A549 treated with CORT108297 at 1 μM for 4 hours (cell line): ENCODE results near the gene TBPL2. TPM values are rescaled to one million over a fixed set of nuclear protein-coding genes. Genes with fewer than 3 reads are reported as not detected.

Experiments used
- total RNA-seq: library from RNA; stranded (reverse); fragments of 200-300 nt; extraction: Qiagen RNA extraction; gene quantifications from 5 replicates; pipeline ENCODE4 v1.2.3, GENCODE V29; 2022

The TBPL2 gene
- not detected in 5 replicates for total RNA-seq

DNA sequence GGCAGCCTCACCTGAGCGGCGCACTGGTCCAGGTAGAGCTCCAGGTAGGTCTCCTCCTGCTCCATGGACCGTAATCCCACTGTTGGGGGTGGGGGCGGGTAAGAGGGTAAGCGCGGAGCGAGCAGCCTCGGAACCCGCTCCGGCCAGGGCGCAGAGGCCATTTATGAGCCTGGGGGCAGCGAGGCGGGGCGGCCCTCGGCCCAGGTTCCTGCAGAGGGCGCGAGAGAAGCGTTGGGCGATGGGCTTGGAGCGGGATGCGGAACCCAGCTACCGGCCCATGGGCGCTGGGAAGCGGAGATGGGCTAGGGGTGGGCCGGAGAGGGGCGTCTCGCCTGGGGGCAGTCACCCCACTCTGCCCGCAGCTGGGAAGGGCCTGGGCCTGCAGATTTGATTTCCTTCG, at the start of gene TBPL2:
Gene TBPL2, minus strand, starts transcription at position 232 of the 400 bp plus-strand sequence. Its CDS starts 167 bp downstream, at position 65.

DNA sequence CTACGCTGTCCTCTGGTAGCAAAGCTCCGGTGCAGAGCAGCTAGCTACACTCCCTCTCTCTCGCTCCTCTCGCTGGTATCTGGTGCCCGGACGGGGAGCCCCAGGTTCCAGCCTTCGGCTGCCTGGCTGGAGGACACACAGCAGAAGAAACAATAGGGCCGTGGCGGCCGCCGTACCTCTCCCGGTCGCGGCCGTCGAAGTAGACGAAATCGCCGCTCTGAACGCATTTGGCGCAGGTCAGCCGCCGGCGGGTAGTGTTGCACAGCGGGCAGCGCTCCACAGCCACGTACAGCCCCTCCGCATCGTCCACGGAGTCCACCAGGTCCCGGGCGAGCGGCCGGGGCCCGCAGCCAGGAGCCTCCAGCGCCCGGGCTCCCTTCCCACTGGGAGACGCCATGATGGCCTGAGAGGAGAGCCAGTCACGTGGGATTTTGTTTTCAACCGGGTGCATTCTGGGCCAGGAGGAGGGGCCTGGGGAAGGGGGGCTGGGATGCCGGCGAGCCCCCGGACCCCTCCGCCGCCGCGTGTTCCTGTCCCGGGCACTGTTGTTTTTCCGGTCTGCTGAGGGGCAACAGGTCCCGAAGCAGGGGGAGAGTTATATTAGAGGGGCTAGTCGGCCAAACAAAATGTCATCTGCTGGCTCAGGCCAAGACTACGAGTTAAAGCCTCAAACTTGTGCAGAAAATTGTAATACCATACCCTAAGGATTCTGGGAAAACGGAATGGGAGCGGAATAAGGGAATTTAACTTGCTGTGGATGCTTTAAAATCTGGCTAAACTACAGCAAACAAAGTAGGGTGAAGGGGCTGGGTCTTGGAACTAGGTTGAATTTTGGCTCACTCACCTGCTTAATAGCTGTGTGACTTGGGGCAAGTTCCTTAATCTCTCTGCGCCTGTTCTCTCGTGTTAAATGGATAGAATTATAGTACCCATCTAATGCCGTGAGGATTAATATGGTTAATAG, 28.7 kb downstream of the TBPL2 start, which contains the start of gene ATG14:
Gene ATG14, minus strand, starts transcription at position 405 of the 964 bp plus-strand sequence. Its CDS starts 8 bp downstream, at position 397.

Other genes with a start within 250 kb of the TBPL2 start
- gene DLGAP5, start 249.0 kb downstream of the TBPL2 start, total RNA-seq: 26.3 to 44.6 TPM (median 32.0 TPM) in 5 replicates
- 11.2 to 17.7 TPM (median 14.5 TPM) in 5 replicates for gene FBXO34, start 169.2 kb downstream of the TBPL2 start, total RNA-seq
- gene ATG14, start 28.8 kb downstream of the TBPL2 start, total RNA-seq: 4.8 to 6.0 TPM (median 5.1 TPM) in 5 replicates
- 87.4 to 173 TPM (median 108 TPM) in 5 replicates for gene KTN1, start 139.6 kb upstream of the TBPL2 start, total RNA-seq